Keratinocyte (primary cell): ENCODE results near the gene ALLC. TPM values are rescaled to one million over a fixed set of nuclear protein-coding genes. Genes with fewer than 3 reads are reported as not detected.

Experiments used
- DNase-seq: peaks from one replicate; pipeline ENCODE4 v3.0.0-alpha.2; 2011; ENCODE audit warnings: low read depth, missing footprints, low spot score
- FAIRE-seq: peaks from 2 replicates; lab custom pipeline; 2011; peaks lifted over from hg19 to GRCh38; lab: Jason Lieb, UNC
- H2AFZ ChIP-seq: 2 replicates; pipeline ENCODE4 v1.6.0; 2012; ENCODE audit warnings: low read length, control low read depth, inconsistent platforms; ENCODE audit not compliant: control insufficient read depth
- H3K27ac ChIP-seq: 2 replicates; pipeline ENCODE4 v1.5.1; 2011; ENCODE audit warnings: low read length; ENCODE audit not compliant: control insufficient read depth, insufficient read depth
- H3K27me3 ChIP-seq: 3 replicates; pipeline ENCODE4 v1.6.0; 2011; ENCODE audit warnings: low read length; ENCODE audit not compliant: control insufficient read depth, insufficient read depth; ENCODE audit errors: extremely low read depth
- H3K36me3 ChIP-seq, 2 experiments: 2 replicates in 1 of 2; 3 replicates in 1 of 2; pipeline ENCODE4 v1.5.1; 2011; ENCODE audit warnings: low read length in 2 of 2, mild to moderate bottlenecking in 1 of 2; ENCODE audit not compliant: control insufficient read depth in 2 of 2, insufficient read depth in 2 of 2; ENCODE audit errors: extremely low read depth in 1 of 2
- H3K4me1 ChIP-seq: 3 replicates; pipeline ENCODE4 v1.5.1; 2011; ENCODE audit warnings: low read length; ENCODE audit not compliant: control insufficient read depth, insufficient read depth; ENCODE audit errors: extremely low read depth
- H3K4me2 ChIP-seq: 3 replicates; pipeline ENCODE4 v1.6.0; 2011; ENCODE audit warnings: low read depth, low read length; ENCODE audit not compliant: control insufficient read depth, insufficient read depth; ENCODE audit errors: extremely low read depth
- H3K4me3 ChIP-seq, 3 experiments: fragments of 200-600 bp in 1 of 3; sonication (generic) in 1 of 3; 2 replicates in 2 of 3; 3 replicates in 1 of 3; pipeline ENCODE4 v1.5.1; 2011 to 2016; ENCODE audit warnings: low read length in 3 of 3, mild to moderate bottlenecking in 3 of 3, control low read depth in 2 of 3, inconsistent platforms in 1 of 3, low read depth in 1 of 3, mixed read lengths in 1 of 3, mixed run types in 1 of 3, moderate library complexity in 1 of 3; ENCODE audit not compliant: control insufficient read depth in 2 of 3, insufficient read depth in 2 of 3; ENCODE audit errors: extremely low read depth in 1 of 3
- H3K79me2 ChIP-seq: 2 replicates; pipeline ENCODE4 v1.6.0; 2012; ENCODE audit warnings: low read length; ENCODE audit not compliant: control insufficient read depth, insufficient read depth
- H3K9ac ChIP-seq: 3 replicates; pipeline ENCODE4 v1.6.0; 2011; ENCODE audit warnings: low read length; ENCODE audit not compliant: control insufficient read depth, insufficient read depth; ENCODE audit errors: extremely low read depth
- H3K9me1 ChIP-seq: 3 replicates; pipeline ENCODE4 v1.6.0; 2011; ENCODE audit warnings: low read length; ENCODE audit not compliant: control insufficient read depth, insufficient read depth; ENCODE audit errors: extremely low read depth
- H3K9me3 ChIP-seq: 2 replicates; pipeline ENCODE4 v1.5.1; 2012; ENCODE audit warnings: low read depth, low read length; ENCODE audit not compliant: control insufficient read depth
- H4K20me1 ChIP-seq: 3 replicates; pipeline ENCODE4 v1.6.0; 2011; ENCODE audit warnings: low read length; ENCODE audit not compliant: control insufficient read depth, insufficient read depth; ENCODE audit errors: extremely low read depth
- CTCF ChIP-seq, 3 experiments: IDR thresholded peaks in 1 of 3; conservative IDR thresholded peaks in 1 of 3; optimal IDR thresholded peaks in 1 of 3; 2 replicates in 2 of 3; 3 replicates in 1 of 3; pipeline versions ENCODE3 to v1.5.1; 2011; ENCODE audit warnings: low read length in 3 of 3, mild to moderate bottlenecking in 3 of 3, moderate library complexity in 2 of 3, control low read depth in 1 of 3, inconsistent platforms in 1 of 3; ENCODE audit not compliant: insufficient read depth in 2 of 3; ENCODE audit errors: extremely low read depth in 1 of 3
- EZH2 ChIP-seq: IDR thresholded peaks from one replicate; pipeline ENCODE4 v1.6.1; 2012; ENCODE audit warnings: inconsistent platforms, mild to moderate bottlenecking, low read length, moderate library complexity
- dilution Hi-C: fragments of 300-500 bp; cut with MboI; formaldehyde crosslinking; loops from one replicate; pipeline ENCODE4 v1.7.0; 2020; ENCODE audit warnings: low sequenced_read_pairs; ENCODE audit not compliant: extremely low pct_ligation_motif_present
- polyA plus RNA-seq, 5 experiments: library from polyadenylated mRNA; depleted of rRNA in 3 of 5; stranded (reverse) in 3 of 5; stranded (forward) in 1 of 5; unstranded in 1 of 5; fragments of >200 nt; gene quantifications; 1 replicate in 1 of 5; 2 replicates in 3 of 5; 3 replicates in 1 of 5; pipeline versions ENCODE4 v1.2.1 to v1.2.3, GENCODE V29; 2011 to 2012; ENCODE audit warnings: missing spikeins in 2 of 5, low read depth in 1 of 5, low replicate concordance in 1 of 5

The ALLC gene
- polyA plus RNA-seq, 1 donor (not counting 4 experiments of a cell fraction or from before 2014, with no cell fraction given): not detected

- TF ChIP-seq CTCF (optimal IDR thresholded peaks at IDR 0.05 in 1 of 3, IDR thresholded peaks at IDR 0.05 in 1 of 3, conservative IDR thresholded peaks at IDR 0.05 in 1 of 3; ENCODE audit: extremely low read depth in 1 of 3, insufficient read depth in 2 of 3, low read length in 3 of 3) (no peak), EZH2 (no peak)
- Histone ChIP-seq H3K9ac (no peak overlapping the region), H3K9me3 (peaks cover 2% of the 10 kb centered on the region), H3K27me3 (no peaks in the 10 kb centered on the region), H3K4me2 (no peak overlapping the region), H3K27ac (peak overlapping the region; percentile 57), H3K9me1 (no peaks in the 10 kb centered on the region), H2AFZ (no peak overlapping the region), H3K4me1 (peaks cover 16% of the 10 kb centered on the region), H3K36me3 (no peaks in the 10 kb centered on the region), H3K4me3 (no peak overlapping the region), H3K79me2 (no peaks in the 10 kb centered on the region), H4K20me1 (no peaks in the 10 kb centered on the region)
- dilution Hi-C loops: no loop called here
- FAIRE-seq (no peak), DNase-seq (no peak)
Observed at GRCh38 chr2:3661149-3661660, 3.2 kb downstream of the ALLC start.

GRCh38 chr2:3662239-3662638 lies 4.2 kb downstream of the ALLC start:
- no peak overlapping the region for H3K4me2 ChIP-seq
- no peaks in the 10 kb centered on the region for H3K9me1 ChIP-seq
- H3K36me3 ChIP-seq: no peaks in the 10 kb centered on the region
- H3K4me3 ChIP-seq: no peak overlapping the region
- peaks cover 16% of the 10 kb centered on the region for H3K4me1 ChIP-seq
- dilution Hi-C loops: no loop called here
- TF ChIP-seq EZH2 (no peak), CTCF (optimal IDR thresholded peaks at IDR 0.05 in 1 of 3, IDR thresholded peaks at IDR 0.05 in 1 of 3, conservative IDR thresholded peaks at IDR 0.05 in 1 of 3; ENCODE audit: extremely low read depth in 1 of 3, insufficient read depth in 2 of 3, low read length in 3 of 3) (peak in 2 of 3 experiments; percentile 30 to 33)
- H3K9me3 ChIP-seq: peaks cover 2% of the 10 kb centered on the region
- H3K9ac ChIP-seq: no peak overlapping the region
- no peaks in the 10 kb centered on the region for H4K20me1 ChIP-seq
- FAIRE-seq (no peak), DNase-seq (peak; percentile 83)
- H3K27me3 ChIP-seq: no peaks in the 10 kb centered on the region
- H2AFZ ChIP-seq: no peak overlapping the region
- no peaks in the 10 kb centered on the region for H3K79me2 ChIP-seq
- H3K27ac ChIP-seq: no peak overlapping the region
